ENCODE measurements around the gene DBN1.
"Not testable (repeated sequence)": the region's sequence is repeated elsewhere in the genome, so short reads cannot be mapped to it uniquely, and the experiment has no call there.

The DBN1 gene

GRCh38 chr5:177419046-177419445 lies 54.4 kb downstream of the DBN1 start:
- Histone ChIP-seq H3K79me2 (ENCODE audit: low read length) (no peaks in the 10 kb centered on the region), H4K20me1 (ENCODE audit: insufficient read depth, low read length) (no peaks in the 10 kb centered on the region), H2AFZ (ENCODE audit: low read depth, low read length) (no peak overlapping the region), H3K4me2 (ENCODE audit: low read length) (no peak overlapping the region), H3K9ac (ENCODE audit: low read length) (no peak overlapping the region), H3K4me3 (ENCODE audit: low read length) (no peak overlapping the region), H3K36me3 (replicated peaks; ENCODE audit: low read depth, low read length) (no peaks in the 10 kb centered on the region), H3K27ac (ENCODE audit: low read length) (no peak overlapping the region), H3K9me3 (ENCODE audit: insufficient read depth, low read length) (no peaks in the 10 kb centered on the region), H3K27me3 (ENCODE audit: low read depth, low read length) (no peaks in the 10 kb centered on the region), H3K4me1 (ENCODE audit: low read length) (no peaks in the 10 kb centered on the region)
- TF ChIP-seq EZH2phosphoT487 (IDR thresholded peaks at IDR 0.05; ENCODE audit: low read depth) (no peak), CTCF (IDR thresholded peaks at IDR 0.05; ENCODE audit: low read depth, low read length) (no peak)

DNA sequence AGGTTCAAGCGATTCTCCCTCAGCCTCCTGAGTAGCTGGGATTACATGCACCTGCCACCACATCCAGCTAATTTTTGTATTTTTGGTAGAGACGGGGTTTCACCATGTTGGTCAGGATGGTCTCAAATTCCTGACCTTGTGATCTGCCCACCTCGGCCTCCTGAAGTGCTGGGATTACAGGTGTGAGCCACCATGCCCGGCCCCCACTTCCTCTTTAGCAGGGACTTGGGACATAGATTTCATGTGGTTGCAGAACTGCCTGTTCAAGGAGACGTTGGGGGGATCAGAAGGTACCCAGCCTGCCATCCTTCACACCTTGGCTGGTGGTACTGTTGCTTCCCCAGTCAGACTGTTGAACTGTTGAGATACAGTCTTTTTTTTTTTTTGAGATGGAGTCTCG lies 56.4 kb downstream of the DBN1 start:
- not testable (repeated sequence) for H3K36me3 ChIP-seq (replicated peaks; ENCODE audit: low read depth, low read length); H3K4me1 ChIP-seq (ENCODE audit: low read length); H3K9me3 ChIP-seq (ENCODE audit: insufficient read depth, low read length); H4K20me1 ChIP-seq (ENCODE audit: insufficient read depth, low read length); H3K79me2 ChIP-seq (ENCODE audit: low read length); H3K27me3 ChIP-seq (ENCODE audit: low read depth, low read length); H3K27ac ChIP-seq (ENCODE audit: low read length); H2AFZ ChIP-seq (ENCODE audit: low read depth, low read length); H3K9ac ChIP-seq (ENCODE audit: low read length); H3K4me2 ChIP-seq (ENCODE audit: low read length); H3K4me3 ChIP-seq (ENCODE audit: low read length)

DNA sequence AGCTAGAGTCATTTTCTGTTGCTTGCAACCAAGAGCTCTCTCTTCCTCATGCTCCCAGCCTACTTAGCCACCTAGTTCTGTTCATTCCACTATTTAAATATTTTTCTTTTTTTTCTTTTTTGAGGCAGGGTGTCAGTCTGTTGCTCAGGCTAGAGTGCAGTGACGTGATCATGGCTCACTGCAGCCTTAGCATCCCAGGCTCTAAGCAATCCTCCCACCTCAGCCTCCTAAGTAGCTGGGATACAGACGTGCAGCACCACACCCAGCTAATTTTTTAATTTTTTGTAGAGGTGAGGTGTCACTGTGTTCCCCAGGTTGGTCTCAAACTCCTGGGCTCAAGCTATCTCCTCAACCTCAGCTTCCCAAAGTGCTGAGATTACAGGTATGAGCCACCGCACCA lies 59.0 kb downstream of the DBN1 start:
- Histone ChIP-seq H2AFZ (ENCODE audit: low read depth, low read length) (no peak overlapping the region), H3K4me3 (ENCODE audit: low read length) (no peak overlapping the region), H4K20me1 (ENCODE audit: insufficient read depth, low read length) (no peaks in the 10 kb centered on the region), H3K9me3 (ENCODE audit: insufficient read depth, low read length) (no peaks in the 10 kb centered on the region), H3K27ac (ENCODE audit: low read length) (no peak overlapping the region), H3K79me2 (ENCODE audit: low read length) (no peaks in the 10 kb centered on the region), H3K4me2 (ENCODE audit: low read length) (no peak overlapping the region), H3K36me3 (replicated peaks; ENCODE audit: low read depth, low read length) (no peaks in the 10 kb centered on the region), H3K27me3 (ENCODE audit: low read depth, low read length) (0 out of 2 replicates have a peak, but pooled peaks cover 5% of the 10 kb centered on the region), H3K9ac (ENCODE audit: low read length) (no peak overlapping the region), H3K4me1 (ENCODE audit: low read length) (peaks cover 9% of the 10 kb centered on the region)
- TF ChIP-seq CTCF (IDR thresholded peaks at IDR 0.05; ENCODE audit: low read depth, low read length) = no peak
- no peak for TF ChIP-seq EZH2phosphoT487 (IDR thresholded peaks at IDR 0.05; ENCODE audit: low read depth)

GRCh38 chr5:177412603-177413233 lies 60.7 kb downstream of the DBN1 start:
- no peaks in the 10 kb centered on the region for H3K9me3 ChIP-seq (ENCODE audit: insufficient read depth, low read length)
- H3K27ac ChIP-seq (ENCODE audit: low read length) = no peak overlapping the region
- no peaks in the 10 kb centered on the region for H4K20me1 ChIP-seq (ENCODE audit: insufficient read depth, low read length)
- H2AFZ ChIP-seq (ENCODE audit: low read depth, low read length) = 0 out of 2 replicates have a peak overlapping the region, but pooled peaks have one; percentile 20
- 0 out of 2 replicates have a peak, but pooled peaks cover 5% of the 10 kb centered on the region for H3K27me3 ChIP-seq (ENCODE audit: low read depth, low read length)
- no peak overlapping the region for H3K9ac ChIP-seq (ENCODE audit: low read length)
- no peak for TF ChIP-seq CTCF (IDR thresholded peaks at IDR 0.05; ENCODE audit: low read depth, low read length)
- TF ChIP-seq EZH2phosphoT487 (IDR thresholded peaks at IDR 0.05; ENCODE audit: low read depth) = no peak
- peak overlapping the region; percentile 55 for H3K4me2 ChIP-seq (ENCODE audit: low read length)
- H3K79me2 ChIP-seq (ENCODE audit: low read length) = no peaks in the 10 kb centered on the region
- H3K4me1 ChIP-seq (ENCODE audit: low read length) = peaks cover 9% of the 10 kb centered on the region
- no peaks in the 10 kb centered on the region for H3K36me3 ChIP-seq (replicated peaks; ENCODE audit: low read depth, low read length)
- H3K4me3 ChIP-seq (ENCODE audit: low read length) = peak overlapping the region; percentile 32
